B cell (primary cell): Measurements from ENCODE around the gene UBA5. TPM values are rescaled to one million over a fixed set of nuclear protein-coding genes. Genes with fewer than 3 reads are reported as not detected.

Source experiments
- ATAC-seq: fragments of 200-7000 bp; cut with Tn5 transposase; one replicate; pipeline ENCODE4 v1.10.0; 2021; ENCODE audit warnings: low read depth, mild to moderate bottlenecking, moderate number of reproducible peaks, moderate library complexity
- CTCF ChIA-PET: fragments of 350-600 bp; sonication (Branson Sonifier 250); formaldehyde crosslinking; loops from one replicate; lab custom pipeline; 2021; ENCODE audit warnings: antibody characterized with exemption, inconsistent platforms; lab: Charles Lee
- POLR2A ChIA-PET: fragments of 350-600 bp; sonication (Branson Sonifier 250); formaldehyde crosslinking; loops from one replicate; lab custom pipeline; 2021; ENCODE audit warnings: antibody characterized with exemption; lab: Charles Lee
- DNase-seq: peaks from one replicate; pipeline ENCODE4 v3.0.0; 2013
- H2AFZ ChIP-seq: 2 replicates; pipeline ENCODE4 v1.6.1; 2012; ENCODE audit warnings: mild to moderate bottlenecking, low read depth, low read length; ENCODE audit not compliant: insufficient read depth, poor library complexity, severe bottlenecking
- H3K27ac ChIP-seq, 2 donors: 1 replicate in 1 of 2; 2 replicates in 1 of 2; pipeline ENCODE4 v1.5.1; 2012 to 2013; ENCODE audit warnings: low read length in 2 of 2, mild to moderate bottlenecking in 2 of 2, moderate library complexity in 1 of 2
- H3K27me3 ChIP-seq, 4 experiments: fragments of 200-600 bp in 1 of 4; sonication (generic) in 1 of 4; replicated peaks in 1 of 4; 1 replicate in 2 of 4; 2 replicates in 2 of 4; pipeline versions ENCODE4 v1.6.1 to v1.7.0; 2013 to 2016; ENCODE audit warnings: low read length in 3 of 4, mild to moderate bottlenecking in 2 of 4, mixed read lengths in 1 of 4, moderate library complexity in 1 of 4; ENCODE audit not compliant: insufficient read depth in 4 of 4, control insufficient read depth in 3 of 4; ENCODE audit errors: control extremely low read depth in 1 of 4
- H3K36me3 ChIP-seq, 2 experiments: replicated peaks in 1 of 2; 1 replicate in 1 of 2; 2 replicates in 1 of 2; pipeline versions ENCODE4 v1.6.1 to v1.7.1; 2013; ENCODE audit warnings: low read length in 1 of 2; ENCODE audit not compliant: insufficient read depth in 2 of 2, control insufficient read depth in 1 of 2; ENCODE audit errors: control extremely low read depth in 1 of 2, extremely low read depth in 1 of 2
- H3K4me1 ChIP-seq, 2 donors: fragments of 200-600 bp in 1 of 2; sonication (generic) in 1 of 2; 1 replicate in 1 of 2; 2 replicates in 1 of 2; pipeline versions ENCODE4 v1.5.1 to v1.6.1; 2013 to 2017; ENCODE audit warnings: low read length in 2 of 2; ENCODE audit not compliant: control insufficient read depth in 2 of 2, insufficient read depth in 2 of 2
- H3K4me2 ChIP-seq: replicated peaks from 2 replicates; pipeline ENCODE3; 2012; ENCODE audit warnings: mild to moderate bottlenecking, low read depth, low read length; ENCODE audit not compliant: poor library complexity, severe bottlenecking
- H3K4me3 ChIP-seq, 5 experiments: fragments of 200-600 bp in 1 of 5; sonication (generic) in 1 of 5; 1 replicate in 3 of 5; 2 replicates in 2 of 5; pipeline versions ENCODE4 v1.5.1 to v1.7.0; 2011 to 2016; ENCODE audit warnings: low read length in 4 of 5, mild to moderate bottlenecking in 4 of 5, low read depth in 2 of 5, control low read depth in 1 of 5, moderate library complexity in 1 of 5; ENCODE audit not compliant: insufficient read depth in 1 of 5; ENCODE audit errors: control extremely low read depth in 1 of 5, extremely low read depth in 1 of 5
- H3K79me2 ChIP-seq: fragments of 200-600 bp; sonication (generic); one replicate; pipeline ENCODE4 v1.6.0; 2016; ENCODE audit warnings: low read length; ENCODE audit not compliant: control insufficient read depth, insufficient read depth
- H3K9ac ChIP-seq: fragments of 200-600 bp; sonication (generic); 2 replicates; pipeline ENCODE4 v1.6.1; 2017; ENCODE audit warnings: mild to moderate bottlenecking, low read length, moderate library complexity
- H3K9me3 ChIP-seq, 3 donors: one replicate each; pipeline versions ENCODE4 v1.6.1 to v1.7.1; 2013; ENCODE audit warnings: low read length in 2 of 3; ENCODE audit not compliant: control insufficient read depth in 2 of 3, insufficient read depth in 1 of 3; ENCODE audit errors: control extremely low read depth in 1 of 3
- H4K20me1 ChIP-seq: 2 replicates; pipeline ENCODE4 v1.6.0; 2012; ENCODE audit warnings: mild to moderate bottlenecking, low read length; ENCODE audit not compliant: insufficient read depth, control insufficient read depth, poor library complexity, severe bottlenecking
- H3K27ac Mint-ChIP-seq: one replicate; pipeline ENCODE4 v1.8.0; 2021; ENCODE audit warnings: mixed read lengths
- H3K27me3 Mint-ChIP-seq: one replicate; pipeline ENCODE4 v1.8.0; 2021; ENCODE audit warnings: mixed read lengths
- H3K4me1 Mint-ChIP-seq: one replicate; pipeline ENCODE4 v1.8.0; 2021; ENCODE audit warnings: mixed read lengths
- H3K4me3 Mint-ChIP-seq: one replicate; pipeline ENCODE4 v1.8.0; 2021; ENCODE audit warnings: mixed read lengths
- H3K9me3 Mint-ChIP-seq: one replicate; pipeline ENCODE4 v1.8.0; 2022; ENCODE audit warnings: mixed read lengths; ENCODE audit not compliant: insufficient read depth
- CTCF ChIP-seq: fragments of 200-600 bp; IDR thresholded peaks from one replicate; pipeline ENCODE4 v1.8.0; 2022; ENCODE audit warnings: antibody characterized with exemption, mild to moderate bottlenecking
- EZH2 ChIP-seq: IDR thresholded peaks from 2 replicates; pipeline ENCODE4 v1.6.1; 2012; ENCODE audit warnings: borderline replicate concordance, low read depth, mild to moderate bottlenecking, moderate library complexity, low read length; ENCODE audit not compliant: insufficient read depth, poor library complexity, severe bottlenecking
- WGBS: methylation state at CpG from one replicate; pipeline ENCODE4 v1.1.5; 2013; ENCODE audit warnings: missing lambda C conversion rate; ENCODE audit not compliant: insufficient coverage; 5-methylcytosine and 5-hydroxymethylcytosine counted together
- intact Hi-C: fragments of 100-400 bp; cut with micrococcal nuclease; formaldehyde crosslinking; loops from one replicate; pipeline ENCODE4 v1.10.0; 2022
- polyA plus RNA-seq: library from polyadenylated mRNA; depleted of rRNA; stranded (reverse); fragments of >200 nt; gene quantifications from 2 replicates; pipeline ENCODE4 v1.2.3, GENCODE V29; 2012
- total RNA-seq, 2 donors: library from RNA; stranded (reverse); fragments of 120-200 nt in 1 of 2; gene quantifications; 1 replicate in 1 of 2; 2 replicates in 1 of 2; pipeline versions ENCODE4 v1.2.3 to v1.2.4, GENCODE V29; 2013 to 2022

Gene UBA5
- total and polyA plus RNA-seq, 2 donors (not counting 1 experiment from before 2014, with no cell fraction given) = 17.4 to 41.0 TPM

- Mint-ChIP-seq H3K27me3 (no peaks in the 10 kb centered on the region), H3K4me1 (peaks cover 9% of the 10 kb centered on the region), H3K4me3 (no peak overlapping the region), H3K27ac (no peak overlapping the region), H3K9me3 (no peaks in the 10 kb centered on the region)
- CTCF ChIA-PET = no interaction called here
- peaks cover 0 to 6% of the 10 kb centered on the region in 2 experiments for H3K36me3 ChIP-seq
- H3K9me3 ChIP-seq = no peaks in the 10 kb centered on the region
- H3K4me2 ChIP-seq = no peak overlapping the region
- TF ChIP-seq CTCF (no peak), EZH2 (no peak)
- WGBS = no CpG with 5 or more reads among the region's 1 CpG
- H3K27me3 ChIP-seq = no peaks in the 10 kb centered on the region
- no peaks in the 10 kb centered on the region for H4K20me1 ChIP-seq
- POLR2A ChIA-PET = no interaction called here
- no peak overlapping the region for H2AFZ ChIP-seq
- H3K27ac ChIP-seq = no peak overlapping the region
- DNase-seq (no peak), ATAC-seq (no peak)
- intact Hi-C loops = no loop called here
- H3K4me3 ChIP-seq = no peak overlapping the region
- H3K4me1 ChIP-seq = no peaks in the 10 kb centered on the region
- H3K79me2 ChIP-seq = no peaks in the 10 kb centered on the region
- no peak overlapping the region for H3K9ac ChIP-seq
These were observed 38.0 kb upstream of the UBA5 start for GRCh38 chr3:132622148-132622547.

GRCh38 chr3:132622761-132623160, 37.4 kb upstream of the UBA5 start:
- Histone ChIP-seq H4K20me1 (no peaks in the 10 kb centered on the region), H3K9me3 (no peaks in the 10 kb centered on the region), H3K4me1 (no peaks in the 10 kb centered on the region), H3K4me2 (no peak overlapping the region), H3K79me2 (no peaks in the 10 kb centered on the region), H2AFZ (no peak overlapping the region), H3K27ac (no peak overlapping the region), H3K27me3 (no peaks in the 10 kb centered on the region), H3K4me3 (no peak overlapping the region), H3K9ac (no peak overlapping the region), H3K36me3 (peaks cover 0 to 6% of the 10 kb centered on the region in 2 experiments)
- Mint-ChIP-seq H3K4me1 (peaks cover 9% of the 10 kb centered on the region), H3K4me3 (no peak overlapping the region), H3K27ac (no peak overlapping the region), H3K9me3 (no peaks in the 10 kb centered on the region), H3K27me3 (no peaks in the 10 kb centered on the region)
- POLR2A ChIA-PET = no interaction called here
- DNase-seq (no peak), ATAC-seq (no peak)
- intact Hi-C loops = no loop called here
- no peak for TF ChIP-seq EZH2
- WGBS = no CpG with 5 or more reads among the region's 1 CpG
- CTCF ChIA-PET = interaction anchor here (1.4 kb wide), 1 partner anchor 19 kb away, joined by 5 read pairs; no protein-coding TSS in a partner anchor
